ENCODE measurements around the gene OR2AT4.

The OR2AT4 gene

GRCh38 chr11:75068559-75068958, 28.1 kb downstream of the OR2AT4 start:
- Histone ChIP-seq H3K4me1 (peaks cover 3% of the 10 kb centered on the region; the same call in 1 of the 2 replicates), H3K9me3 (no peaks in the 10 kb centered on the region), H3K27me3 (no peaks in the 10 kb centered on the region), H3K4me3 (ENCODE audit: low read depth, low read length) (no peak overlapping the region), H3K36me3 (no peaks in the 10 kb centered on the region)
- no peak for DNase-seq
- no peak for TF ChIP-seq CTCF (IDR thresholded peaks at IDR 0.05; ENCODE audit: low read depth, low read length)

DNA sequence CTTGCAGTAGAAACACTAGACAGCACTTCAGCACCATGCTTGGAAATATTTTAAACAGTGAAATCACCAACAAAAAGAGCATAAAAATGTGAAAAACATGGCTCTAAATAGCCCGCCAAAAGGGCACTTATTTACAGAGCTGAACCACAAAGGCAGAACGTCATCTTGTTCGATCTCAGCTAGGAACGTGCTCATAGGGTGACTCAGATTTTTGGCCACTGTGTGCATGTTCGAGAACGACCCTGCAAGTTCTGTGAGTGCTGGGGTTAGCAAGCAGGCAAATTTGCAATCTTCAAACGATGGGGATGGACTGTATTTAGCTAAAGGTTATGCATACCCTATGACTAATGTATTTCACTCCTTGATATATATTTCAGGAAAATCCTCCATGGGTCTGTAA, 30.6 kb downstream of the OR2AT4 start:
- H3K36me3 ChIP-seq: no peaks in the 10 kb centered on the region
- H3K4me1 ChIP-seq: peaks cover 3% of the 10 kb centered on the region; the same call in 1 of the 2 replicates
- H3K9me3 ChIP-seq: no peaks in the 10 kb centered on the region; the same call in 1 of the 2 replicates
- no peak for TF ChIP-seq CTCF (IDR thresholded peaks at IDR 0.05; ENCODE audit: low read depth, low read length)
- no peaks in the 10 kb centered on the region for H3K27me3 ChIP-seq
- H3K4me3 ChIP-seq (ENCODE audit: low read depth, low read length): no peak overlapping the region
- DNase-seq: no peak

GRCh38 chr11:75063741-75064314, 32.8 kb downstream of the OR2AT4 start:
- Histone ChIP-seq H3K36me3 (no peaks in the 10 kb centered on the region), H3K27me3 (no peaks in the 10 kb centered on the region), H3K4me1 (peaks cover 3% of the 10 kb centered on the region; the same call in 1 of the 2 replicates), H3K4me3 (ENCODE audit: low read depth, low read length) (no peak overlapping the region), H3K9me3 (no peaks in the 10 kb centered on the region; the same call in 1 of the 2 replicates)
- no peak for DNase-seq
- no peak for TF ChIP-seq CTCF (IDR thresholded peaks at IDR 0.05; ENCODE audit: low read depth, low read length)

DNA sequence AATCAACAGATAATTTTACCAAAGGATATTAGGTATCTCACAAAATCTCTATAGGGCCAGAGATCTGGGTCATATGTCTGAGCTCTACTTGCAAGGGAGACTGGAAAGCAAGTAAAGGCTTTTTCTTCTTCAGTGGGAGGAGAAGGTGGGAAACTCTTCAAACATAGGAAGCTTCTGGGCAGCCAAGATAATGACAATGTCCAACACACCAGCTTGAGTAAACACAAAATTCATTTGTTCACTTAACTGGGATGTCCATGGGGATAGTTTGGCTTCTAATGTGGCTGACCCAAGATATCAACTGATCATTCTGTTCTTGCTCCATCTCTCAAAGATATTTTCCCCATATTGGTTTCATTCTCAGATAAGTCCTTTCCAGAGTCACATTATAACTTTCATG, 37.4 kb downstream of the OR2AT4 start:
- Histone ChIP-seq H3K27me3 (no peaks in the 10 kb centered on the region), H3K36me3 (no peaks in the 10 kb centered on the region), H3K9me3 (no peaks in the 10 kb centered on the region; the same call in 1 of the 2 replicates), H3K4me1 (peaks cover 3% of the 10 kb centered on the region; the same call in 1 of the 2 replicates), H3K4me3 (ENCODE audit: low read depth, low read length) (no peak overlapping the region)
- DNase-seq: no peak
- TF ChIP-seq CTCF (IDR thresholded peaks at IDR 0.05; ENCODE audit: low read depth, low read length): no peak

- TF ChIP-seq CTCF (IDR thresholded peaks at IDR 0.05; ENCODE audit: low read depth, low read length): no peak
- no peak for DNase-seq
- no peaks in the 10 kb centered on the region; the same call in 1 of the 2 replicates for H3K9me3 ChIP-seq
These were observed 39.9 kb downstream of the OR2AT4 start for GRCh38 chr11:75056814-75057213.

DNA sequence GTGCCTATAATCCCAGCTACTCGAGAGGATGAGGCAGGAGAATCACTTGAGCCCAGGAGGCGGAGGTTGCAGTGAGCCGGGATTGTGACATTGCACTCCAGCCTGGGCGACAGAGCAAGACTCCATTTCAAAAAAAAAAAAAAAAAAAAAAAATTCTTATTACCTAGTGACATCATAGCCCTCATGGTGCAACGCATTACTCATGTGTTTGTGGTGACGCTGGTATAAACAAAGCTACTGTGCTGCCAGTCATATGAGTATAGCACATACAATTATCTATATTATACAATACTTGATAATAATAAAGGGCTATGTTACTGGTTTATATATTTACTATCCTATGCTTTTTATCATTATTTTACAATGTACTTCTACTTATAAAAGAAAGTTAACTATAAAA, 41.2 kb downstream of the OR2AT4 start:
- Histone ChIP-seq H3K4me3 (ENCODE audit: low read depth, low read length) (no peak overlapping the region), H3K9me3 (no peaks in the 10 kb centered on the region), H3K36me3 (no peaks in the 10 kb centered on the region), H3K4me1 (no peaks in the 10 kb centered on the region), H3K27me3 (no peaks in the 10 kb centered on the region)
- TF ChIP-seq CTCF (IDR thresholded peaks at IDR 0.05; ENCODE audit: low read depth, low read length): no peak
- no peak for DNase-seq

More at GRCh38 chr11:75056814-75057213, 39.9 kb downstream of the OR2AT4 start:
- no peak overlapping the region for H3K4me3 ChIP-seq (ENCODE audit: low read depth, low read length)
- no peaks in the 10 kb centered on the region for H3K27me3 ChIP-seq
- no peaks in the 10 kb centered on the region for H3K4me1 ChIP-seq
- H3K36me3 ChIP-seq: no peaks in the 10 kb centered on the region
